Smooth muscle cell (in vitro differentiated cells): ENCODE data around the gene FABP7. TPM values are rescaled to one million over a fixed set of nuclear protein-coding genes. Genes with fewer than 3 reads are reported as not detected.

Experiments used
- DNase-seq: peaks from one replicate; lab custom pipeline; 2025; ENCODE audit not compliant: unreplicated experiment; lab: John Stamatoyannopoulos, UW
- H2AFZ ChIP-seq: fragments of 200-600 bp; sonication (generic); 2 replicates; pipeline ENCODE4 v1.6.0; 2016; ENCODE audit warnings: antibody characterized with exemption, low read depth, mild to moderate bottlenecking
- H3F3A ChIP-seq: fragments of 200-600 bp; sonication (generic); 2 replicates; pipeline ENCODE4 v1.6.0; 2017; ENCODE audit warnings: antibody characterized with exemption, low read depth
- H3K27ac ChIP-seq: fragments of 200-600 bp; sonication (generic); 2 replicates; pipeline ENCODE4 v1.5.1; 2016; ENCODE audit warnings: low read depth, mild to moderate bottlenecking
- H3K27me3 ChIP-seq: fragments of 200-600 bp; sonication (generic); 2 replicates; pipeline ENCODE4 v1.6.1; 2016; ENCODE audit warnings: low read depth, mild to moderate bottlenecking
- H3K36me3 ChIP-seq: fragments of 200-600 bp; sonication (generic); 2 replicates; pipeline ENCODE4 v1.5.1; 2016; ENCODE audit warnings: low read depth
- H3K4me1 ChIP-seq: fragments of 200-600 bp; sonication (generic); 2 replicates; pipeline ENCODE4 v1.5.1; 2016; ENCODE audit warnings: low read depth
- H3K4me2 ChIP-seq: fragments of 200-600 bp; sonication (generic); 2 replicates; pipeline ENCODE4 v1.6.0; 2016; ENCODE audit warnings: mild to moderate bottlenecking
- H3K4me3 ChIP-seq: fragments of 200-600 bp; sonication (generic); 2 replicates; pipeline ENCODE4 v1.5.1; 2016; ENCODE audit warnings: mild to moderate bottlenecking
- H3K79me2 ChIP-seq: fragments of 200-600 bp; sonication (generic); 2 replicates; pipeline ENCODE4 v1.6.0; 2016; ENCODE audit warnings: low read depth, mild to moderate bottlenecking
- H3K9ac ChIP-seq: fragments of 200-600 bp; sonication (generic); 2 replicates; pipeline ENCODE4 v1.6.0; 2016; ENCODE audit warnings: low read depth
- H3K9me3 ChIP-seq: fragments of 200-600 bp; sonication (generic); replicated peaks from 2 replicates; pipeline ENCODE4 v1.5.1; 2016; ENCODE audit warnings: low read depth
- H4K20me1 ChIP-seq: fragments of 200-600 bp; sonication (generic); 2 replicates; pipeline ENCODE4 v1.6.0; 2016; ENCODE audit warnings: low read depth
- WGBS: methylation state at CpG from one replicate; pipeline ENCODE4 v1.1.7; 2016; ENCODE audit warnings: low lambda C conversion rate; 5-methylcytosine and 5-hydroxymethylcytosine counted together
- polyA plus RNA-seq: library from polyadenylated mRNA; unstranded; fragments of >200 nt; fragmentation: Nextera tagmentation; extraction: Ambion mirVana; gene quantifications from 2 replicates; pipeline ENCODE4 v1.2.1, GENCODE V29; 2016
- total RNA-seq: library from RNA; depleted of rRNA; stranded (reverse); fragments of >200 nt; gene quantifications from 2 replicates; pipeline ENCODE4 v1.2.3, GENCODE V29; 2014
- TF ChIP-seq, protein P1 (sequence below): fragments of 200-600 bp; sonication (generic); IDR thresholded peaks from 2 replicates; pipeline ENCODE4 v1.5.1; 2017; ENCODE audit warnings: borderline replicate concordance, mild to moderate bottlenecking, antibody characterized with exemption; ENCODE audit not compliant: insufficient read depth, poor library complexity, severe bottlenecking

FABP7 gene
- total and polyA plus RNA-seq, 2 experiments from 2014 or later = not detected

GRCh38 chr6:122781716-122782115 is 2.2 kb downstream of the FABP7 start:
- H3K4me2 ChIP-seq = no peak overlapping the region
- H2AFZ ChIP-seq = no peak overlapping the region
- no peak overlapping the region for H3K9ac ChIP-seq
- 95% methylated on average over 5 of the region's 7 CpGs for WGBS
- no peaks in the 10 kb centered on the region for H3K36me3 ChIP-seq
- no peaks in the 10 kb centered on the region for H3K9me3 ChIP-seq
- no peaks in the 10 kb centered on the region for H3F3A ChIP-seq
- peaks cover 11% of the 10 kb centered on the region for H3K4me1 ChIP-seq
- H3K79me2 ChIP-seq = no peaks in the 10 kb centered on the region
- no peaks in the 10 kb centered on the region for H4K20me1 ChIP-seq
- H3K4me3 ChIP-seq = no peak overlapping the region
- H3K27ac ChIP-seq = no peak overlapping the region
- DNase-seq = no peak
- TF ChIP-seq, protein P1, sequence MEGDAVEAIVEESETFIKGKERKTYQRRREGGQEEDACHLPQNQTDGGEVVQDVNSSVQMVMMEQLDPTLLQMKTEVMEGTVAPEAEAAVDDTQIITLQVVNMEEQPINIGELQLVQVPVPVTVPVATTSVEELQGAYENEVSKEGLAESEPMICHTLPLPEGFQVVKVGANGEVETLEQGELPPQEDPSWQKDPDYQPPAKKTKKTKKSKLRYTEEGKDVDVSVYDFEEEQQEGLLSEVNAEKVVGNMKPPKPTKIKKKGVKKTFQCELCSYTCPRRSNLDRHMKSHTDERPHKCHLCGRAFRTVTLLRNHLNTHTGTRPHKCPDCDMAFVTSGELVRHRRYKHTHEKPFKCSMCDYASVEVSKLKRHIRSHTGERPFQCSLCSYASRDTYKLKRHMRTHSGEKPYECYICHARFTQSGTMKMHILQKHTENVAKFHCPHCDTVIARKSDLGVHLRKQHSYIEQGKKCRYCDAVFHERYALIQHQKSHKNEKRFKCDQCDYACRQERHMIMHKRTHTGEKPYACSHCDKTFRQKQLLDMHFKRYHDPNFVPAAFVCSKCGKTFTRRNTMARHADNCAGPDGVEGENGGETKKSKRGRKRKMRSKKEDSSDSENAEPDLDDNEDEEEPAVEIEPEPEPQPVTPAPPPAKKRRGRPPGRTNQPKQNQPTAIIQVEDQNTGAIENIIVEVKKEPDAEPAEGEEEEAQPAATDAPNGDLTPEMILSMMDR = no peak
- no peaks in the 10 kb centered on the region for H3K27me3 ChIP-seq

GRCh38 chr6:122783401-122783800 is 3.9 kb downstream of the FABP7 start:
- Histone ChIP-seq H2AFZ (no peak overlapping the region), H3K79me2 (no peaks in the 10 kb centered on the region), H3K4me1 (peaks cover 13% of the 10 kb centered on the region), H4K20me1 (no peaks in the 10 kb centered on the region), H3K27ac (no peak overlapping the region), H3K36me3 (no peaks in the 10 kb centered on the region), H3K4me3 (no peak overlapping the region), H3K9ac (no peak overlapping the region), H3K9me3 (no peaks in the 10 kb centered on the region), H3K27me3 (no peaks in the 10 kb centered on the region), H3K4me2 (no peak overlapping the region), H3F3A (peaks cover 6% of the 10 kb centered on the region)
- 83% methylated on average over 4 of the region's 4 CpGs for WGBS
- TF ChIP-seq, protein P1 = no peak
- no peak for DNase-seq

DNA sequence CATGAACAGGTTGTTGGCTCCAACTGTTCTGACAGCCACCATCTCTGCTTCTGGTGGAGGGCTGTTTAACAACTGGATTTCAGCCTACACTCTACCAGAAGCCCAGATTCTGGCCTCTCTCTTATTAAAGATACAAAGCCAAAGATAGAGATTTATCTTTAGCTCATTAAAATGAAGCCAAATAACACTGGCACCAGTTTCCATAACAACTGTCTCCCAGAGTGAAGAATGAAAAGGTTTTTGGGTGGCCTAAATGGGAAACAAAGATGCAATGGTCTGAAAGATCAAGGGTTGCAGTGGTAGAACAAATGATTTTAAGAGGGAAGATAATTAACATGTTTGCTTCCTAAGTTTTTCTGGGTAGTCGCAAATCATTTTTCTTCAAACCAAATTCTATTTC is 6.4 kb downstream of the FABP7 start:
- no peak for DNase-seq
- Histone ChIP-seq H3K4me2 (no peak overlapping the region), H3K79me2 (no peaks in the 10 kb centered on the region), H4K20me1 (no peaks in the 10 kb centered on the region), H3K4me3 (no peak overlapping the region), H3K27ac (no peak overlapping the region), H2AFZ (no peak overlapping the region), H3K9me3 (no peaks in the 10 kb centered on the region), H3F3A (peaks cover 19% of the 10 kb centered on the region), H3K36me3 (no peaks in the 10 kb centered on the region), H3K4me1 (peaks cover 6% of the 10 kb centered on the region), H3K27me3 (no peaks in the 10 kb centered on the region), H3K9ac (no peak overlapping the region)
- WGBS = 93% methylated on average over 1 of the region's 1 CpG
- TF ChIP-seq, protein P1 = no peak

- 68% methylated on average over 4 of the region's 4 CpGs for WGBS
- Histone ChIP-seq H3K4me3 (peak overlapping the region; percentile 83), H2AFZ (no peak overlapping the region)
Observed at GRCh38 chr6:122787721-122788120, 8.2 kb downstream of the FABP7 start.

More at GRCh38 chr6:122787721-122788120, 8.2 kb downstream of the FABP7 start:
- no peaks in the 10 kb centered on the region for H3K27me3 ChIP-seq
- H3F3A ChIP-seq = peaks cover 20% of the 10 kb centered on the region
- H4K20me1 ChIP-seq = no peaks in the 10 kb centered on the region
- H3K9me3 ChIP-seq = no peaks in the 10 kb centered on the region
- H3K4me1 ChIP-seq = peaks cover 6% of the 10 kb centered on the region
- no peak for DNase-seq
- H3K4me2 ChIP-seq = no peak overlapping the region
- H3K79me2 ChIP-seq = no peaks in the 10 kb centered on the region
- TF ChIP-seq, protein P1 = no peak
- H3K27ac ChIP-seq = no peak overlapping the region
- no peaks in the 10 kb centered on the region for H3K36me3 ChIP-seq
- no peak overlapping the region for H3K9ac ChIP-seq
